GM18499 (cell line): ENCODE measurements around the gene BHLHE40.
A peak's percentile ranks its signal among the peaks of the same experiment; 100 is the strongest.

Source experiments
- ATAC-seq: cut with Tn5 transposase; IDR thresholded peaks from one replicate; pipeline ENCODE4 v1.9.1; 2021; ENCODE audit warnings: moderate number of reproducible peaks; ENCODE audit not compliant: insufficient read depth, unreplicated experiment

The BHLHE40 gene

GRCh38 chr3:4979428-4980228 lies at the start of gene BHLHE40:
BHLHE40 (plus strand) TSS chr3:4979437; CDS start chr3:4979719, 282 bp downstream.
- ATAC-seq: no peak

GRCh38 chr3:4930501-4930900 lies 48.7 kb upstream of the BHLHE40 start:
- ATAC-seq: no peak

- no peak for ATAC-seq
Observed at GRCh38 chr3:4934050-4934449, 45.2 kb upstream of the BHLHE40 start.

GRCh38 chr3:4935347-4935746 lies 43.9 kb upstream of the BHLHE40 start:
- peak; percentile 59 for ATAC-seq

GRCh38 chr3:4936982-4937614 lies 42.1 kb upstream of the BHLHE40 start:
- ATAC-seq: no peak

GRCh38 chr3:4938281-4938982 lies 40.8 kb upstream of the BHLHE40 start:
- ATAC-seq: no peak

GRCh38 chr3:4939276-4939675 lies 40.0 kb upstream of the BHLHE40 start:
- no peak for ATAC-seq

GRCh38 chr3:4940985-4941384 lies 38.3 kb upstream of the BHLHE40 start:
- ATAC-seq: no peak

- ATAC-seq: no peak
Observed at GRCh38 chr3:4943549-4943948, 35.7 kb upstream of the BHLHE40 start.

GRCh38 chr3:4945324-4945723 lies 33.9 kb upstream of the BHLHE40 start:
- ATAC-seq: no peak

- ATAC-seq: no peak
Observed at GRCh38 chr3:4947028-4947427, 32.2 kb upstream of the BHLHE40 start.

- ATAC-seq: no peak
Observed at GRCh38 chr3:4948395-4948794, 30.8 kb upstream of the BHLHE40 start.

GRCh38 chr3:4949004-4949403 lies 30.2 kb upstream of the BHLHE40 start:
- ATAC-seq: no peak

GRCh38 chr3:4949659-4950058 lies 29.6 kb upstream of the BHLHE40 start:
- ATAC-seq: no peak

GRCh38 chr3:4950351-4950784 lies 28.9 kb upstream of the BHLHE40 start:
- no peak for ATAC-seq

- ATAC-seq: no peak
Observed at GRCh38 chr3:4950948-4951347, 28.3 kb upstream of the BHLHE40 start.

GRCh38 chr3:4953119-4953518 lies 26.1 kb upstream of the BHLHE40 start:
- no peak for ATAC-seq

GRCh38 chr3:4954256-4955000 lies 24.8 kb upstream of the BHLHE40 start:
- no peak for ATAC-seq

- ATAC-seq: no peak
Observed at GRCh38 chr3:4956099-4956498, 23.1 kb upstream of the BHLHE40 start.

GRCh38 chr3:4956738-4957137 lies 22.5 kb upstream of the BHLHE40 start:
- no peak for ATAC-seq

- no peak for ATAC-seq
Observed at GRCh38 chr3:4957978-4958377, 21.3 kb upstream of the BHLHE40 start.
